ENCODE results near the gene CDK2AP2. TPM values are rescaled to one million over a fixed set of nuclear protein-coding genes. Genes with fewer than 3 reads are reported as not detected.

CDK2AP2 gene
- total RNA-seq, 4 donors from 2014 or later: 16.7 to 44.6 (median 30.9) TPM

DNA sequence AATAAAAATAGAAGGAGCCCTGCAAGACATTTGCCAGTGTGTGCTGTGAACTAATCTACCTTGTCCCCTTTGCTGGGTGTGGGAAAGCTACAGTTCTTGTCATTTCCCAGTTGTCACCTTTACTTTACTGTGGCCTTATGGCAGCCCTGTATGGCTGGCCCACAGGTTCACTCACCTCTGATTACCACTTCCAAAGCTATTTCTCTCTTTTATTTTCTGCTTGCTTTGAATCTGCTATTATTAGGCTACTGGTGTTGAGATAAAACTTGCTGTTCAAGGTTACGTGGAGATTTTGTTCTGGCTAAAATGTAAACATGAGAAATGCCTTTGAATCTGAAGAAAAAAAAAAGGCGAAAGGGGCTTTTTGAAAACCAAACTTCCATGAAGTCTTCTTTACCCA lies 24.9 kb upstream of the CDK2AP2 start:
- no peak for DNase-seq (ENCODE audit: low spot score in 2 of 2)
- Histone ChIP-seq H3K9me3 (no peaks in the 10 kb centered on the region), H3K36me3 (no peaks in the 10 kb centered on the region), H3K4me3 (no peak overlapping the region), H3K27me3 (peaks cover 6% of the 10 kb centered on the region), H3K27ac (no peak overlapping the region), H3K4me1 (no peaks in the 10 kb centered on the region)
- 88% methylated on average over 2 of the region's 2 CpGs for WGBS
- TF ChIP-seq, protein P1, sequence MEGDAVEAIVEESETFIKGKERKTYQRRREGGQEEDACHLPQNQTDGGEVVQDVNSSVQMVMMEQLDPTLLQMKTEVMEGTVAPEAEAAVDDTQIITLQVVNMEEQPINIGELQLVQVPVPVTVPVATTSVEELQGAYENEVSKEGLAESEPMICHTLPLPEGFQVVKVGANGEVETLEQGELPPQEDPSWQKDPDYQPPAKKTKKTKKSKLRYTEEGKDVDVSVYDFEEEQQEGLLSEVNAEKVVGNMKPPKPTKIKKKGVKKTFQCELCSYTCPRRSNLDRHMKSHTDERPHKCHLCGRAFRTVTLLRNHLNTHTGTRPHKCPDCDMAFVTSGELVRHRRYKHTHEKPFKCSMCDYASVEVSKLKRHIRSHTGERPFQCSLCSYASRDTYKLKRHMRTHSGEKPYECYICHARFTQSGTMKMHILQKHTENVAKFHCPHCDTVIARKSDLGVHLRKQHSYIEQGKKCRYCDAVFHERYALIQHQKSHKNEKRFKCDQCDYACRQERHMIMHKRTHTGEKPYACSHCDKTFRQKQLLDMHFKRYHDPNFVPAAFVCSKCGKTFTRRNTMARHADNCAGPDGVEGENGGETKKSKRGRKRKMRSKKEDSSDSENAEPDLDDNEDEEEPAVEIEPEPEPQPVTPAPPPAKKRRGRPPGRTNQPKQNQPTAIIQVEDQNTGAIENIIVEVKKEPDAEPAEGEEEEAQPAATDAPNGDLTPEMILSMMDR (IDR thresholded peaks at IDR 0.05): no peak
- TF ChIP-seq POLR2AphosphoS5 (IDR thresholded peaks at IDR 0.05) (no peak), POLR2A (IDR thresholded peaks at IDR 0.05) (no peak), EP300 (IDR thresholded peaks at IDR 0.05) (no peak)

DNA sequence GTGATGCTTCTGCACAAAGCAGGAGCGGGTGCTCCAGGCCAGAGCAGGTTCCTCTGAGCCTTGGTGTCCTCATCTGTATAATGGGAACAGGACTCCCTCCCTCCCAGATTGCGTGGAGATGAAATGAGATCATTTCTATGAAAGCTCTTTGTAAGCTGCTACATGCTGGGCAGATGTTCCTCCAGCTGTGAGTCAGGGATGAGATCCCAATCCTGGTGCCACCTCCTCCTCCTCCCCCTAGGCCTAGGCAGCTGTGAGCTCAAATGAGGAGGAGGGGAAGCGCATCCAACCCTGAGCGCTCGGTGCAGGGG lies 22.3 kb upstream of the CDK2AP2 start:
- peaks cover 10% of the 10 kb centered on the region for H3K27me3 ChIP-seq
- H3K4me1 ChIP-seq: no peaks in the 10 kb centered on the region
- no peaks in the 10 kb centered on the region for H3K36me3 ChIP-seq
- DNase-seq (ENCODE audit: low spot score in 2 of 2): no peak
- WGBS: 71% methylated on average over 5 of the region's 5 CpGs
- no peak overlapping the region for H3K27ac ChIP-seq
- no peaks in the 10 kb centered on the region for H3K9me3 ChIP-seq
- TF ChIP-seq EP300 (IDR thresholded peaks at IDR 0.05): no peak
- TF ChIP-seq, protein P1 (IDR thresholded peaks at IDR 0.05): no peak
- no peak overlapping the region for H3K4me3 ChIP-seq

DNA sequence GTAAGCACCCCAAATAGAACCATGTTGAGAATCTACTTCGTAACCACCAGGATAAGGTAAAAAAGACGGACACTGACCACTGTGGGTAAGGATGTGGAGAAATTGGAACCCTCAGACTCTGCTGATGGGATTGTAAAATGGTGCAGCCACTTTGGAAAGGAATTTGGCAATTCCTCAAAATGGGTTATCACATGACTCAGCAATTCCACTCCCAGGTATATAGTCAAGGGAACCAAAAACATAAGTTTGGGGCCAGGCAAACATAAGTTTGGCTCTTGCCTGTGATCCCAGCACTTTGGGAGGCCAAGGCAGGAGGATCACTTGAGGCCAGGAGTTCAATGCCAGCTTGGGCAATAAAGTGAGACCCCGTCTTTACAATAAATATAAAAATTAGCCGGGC lies 20.4 kb upstream of the CDK2AP2 start:
- no peaks in the 10 kb centered on the region for H3K9me3 ChIP-seq
- peaks cover 28% of the 10 kb centered on the region for H3K27me3 ChIP-seq
- no peak for DNase-seq (ENCODE audit: low spot score in 2 of 2)
- no peak overlapping the region for H3K27ac ChIP-seq
- 92% methylated on average over 4 of the region's 4 CpGs for WGBS
- no peaks in the 10 kb centered on the region for H3K4me1 ChIP-seq
- TF ChIP-seq POLR2A (IDR thresholded peaks at IDR 0.05) (no peak), EP300 (IDR thresholded peaks at IDR 0.05) (no peak), POLR2AphosphoS5 (IDR thresholded peaks at IDR 0.05) (no peak)
- TF ChIP-seq, protein P1 (IDR thresholded peaks at IDR 0.05): no peak
- H3K36me3 ChIP-seq: no peaks in the 10 kb centered on the region
- no peak overlapping the region for H3K4me3 ChIP-seq

DNA sequence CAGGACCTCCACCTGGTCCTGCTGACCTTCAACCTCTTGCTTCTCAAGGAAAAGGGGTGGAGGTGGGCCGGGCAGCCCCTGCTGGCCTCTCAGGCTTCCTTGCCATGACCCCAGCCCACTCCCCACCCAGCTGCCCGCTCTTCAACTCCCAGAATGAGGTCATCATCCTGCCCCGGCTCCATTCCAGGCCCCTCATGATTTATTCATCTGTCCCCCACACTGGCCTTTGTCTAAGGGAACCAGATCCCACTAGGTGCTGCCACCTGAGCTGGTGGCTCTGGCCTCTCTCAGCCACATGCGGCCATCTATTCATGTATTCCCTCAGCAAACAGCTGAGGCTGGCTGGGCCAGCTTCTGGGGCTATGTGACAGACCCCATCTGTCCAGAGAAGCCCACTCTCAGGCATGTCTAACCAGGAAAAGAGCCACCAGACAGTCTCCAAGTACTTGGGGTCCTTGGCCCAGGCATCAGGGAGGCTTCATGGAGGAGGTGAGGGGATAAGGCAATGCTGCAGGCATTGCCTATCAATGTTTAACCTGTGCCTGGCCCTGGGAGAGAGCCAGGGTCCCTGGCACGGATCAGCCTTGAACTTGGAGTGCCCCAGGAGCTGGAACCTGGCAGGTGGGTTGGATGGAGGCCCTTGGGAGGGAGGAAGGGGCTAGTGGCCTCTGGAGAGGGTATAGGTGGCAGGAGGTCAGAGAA lies 17.5 kb upstream of the CDK2AP2 start:
- H3K36me3 ChIP-seq: no peaks in the 10 kb centered on the region

DNA sequence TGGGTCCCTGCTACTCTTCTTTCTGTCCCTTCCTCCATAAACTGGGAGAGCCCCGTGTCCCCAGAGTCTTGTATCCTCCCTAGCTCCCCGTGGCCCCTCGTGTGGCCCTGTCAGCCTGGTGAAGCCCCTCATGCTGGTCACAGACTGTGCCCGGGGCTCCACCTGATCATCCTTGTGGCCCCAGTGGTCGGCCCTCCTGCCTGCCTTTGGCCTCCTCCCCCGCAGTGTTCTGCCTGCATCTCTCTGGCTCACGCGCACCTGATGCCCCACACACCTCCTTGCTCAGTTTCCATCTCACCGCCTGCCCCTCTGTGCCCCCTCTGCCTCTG lies 16.5 kb upstream of the CDK2AP2 start:
- Histone ChIP-seq H3K4me3 (no peak overlapping the region), H3K36me3 (no peaks in the 10 kb centered on the region), H3K27ac (no peak overlapping the region), H3K9me3 (no peaks in the 10 kb centered on the region), H3K4me1 (no peaks in the 10 kb centered on the region), H3K27me3 (peaks cover 30% of the 10 kb centered on the region)
- 86% methylated on average over 9 of the region's 9 CpGs for WGBS
- no peak for DNase-seq (ENCODE audit: low spot score in 2 of 2)
- TF ChIP-seq POLR2AphosphoS5 (IDR thresholded peaks at IDR 0.05) (no peak), EP300 (IDR thresholded peaks at IDR 0.05) (no peak), POLR2A (IDR thresholded peaks at IDR 0.05) (no peak)
- TF ChIP-seq, protein P1 (IDR thresholded peaks at IDR 0.05): no peak

More for the DNA sequence above, 17.5 kb upstream of the CDK2AP2 start:
- no peak for DNase-seq (ENCODE audit: low spot score in 2 of 2)
- Histone ChIP-seq H3K9me3 (no peaks in the 10 kb centered on the region), H3K4me1 (no peaks in the 10 kb centered on the region), H3K4me3 (no peak overlapping the region), H3K27ac (no peak overlapping the region), H3K27me3 (peaks cover 30% of the 10 kb centered on the region)
- TF ChIP-seq POLR2AphosphoS5 (IDR thresholded peaks at IDR 0.05) (no peak), EP300 (IDR thresholded peaks at IDR 0.05) (no peak)
- TF ChIP-seq, protein P1 (IDR thresholded peaks at IDR 0.05): no peak
- 83% methylated on average over 5 of the region's 5 CpGs for WGBS

Measured in suprapubic skin (tissue), 4 donors.